ENCODE results near the gene FGD1. TPM values are rescaled to one million over a fixed set of nuclear protein-coding genes. Genes with fewer than 3 reads are reported as not detected.

Gene FGD1
- total and polyA plus RNA-seq, 2 experiments from 2014 or later = 6.0 to 8.6 TPM

GRCh38 chrX:54496936-54497335 is 902 bp upstream of the FGD1 start:
- DNase-seq = no peak
- Histone ChIP-seq H3K27me3 (replicated peaks; ENCODE audit: insufficient read depth) (no peaks in the 10 kb centered on the region), H3K27ac (peak overlapping the region; percentile 49; the same call in 1 of the 2 replicates), H3K9me3 (ENCODE audit: low read depth) (no peaks in the 10 kb centered on the region), H3K79me2 (ENCODE audit: insufficient read depth) (peaks cover 26% of the 10 kb centered on the region), H3K9ac (no peak overlapping the region), H2AFZ (peak overlapping the region; percentile 81), H3K4me3 (no peak overlapping the region; the same call in 1 of the 2 replicates), H3K9me2 (ENCODE audit: insufficient read depth) (no peaks in the 10 kb centered on the region), H4K20me1 (ENCODE audit: insufficient read depth) (no peaks in the 10 kb centered on the region), H3F3A (ENCODE audit: insufficient read depth) (peaks cover 12% of the 10 kb centered on the region; the same call in 1 of the 2 replicates), H3K4me1 (ENCODE audit: insufficient read depth) (peaks cover 20% of the 10 kb centered on the region), H3K36me3 (ENCODE audit: low read depth) (no peaks in the 10 kb centered on the region), H3K4me2 (ENCODE audit: unreplicated experiment) (peak overlapping the region; percentile 76)
- WGBS, 2 experiments (ENCODE audit: low coverage in 1 of 2, low lambda C conversion rate in 2 of 2, missing lambda C conversion rate in 2 of 2) = 73 to 85% methylated on average over 4 to 6 of the region's 6 CpGs
- no peak for TF ChIP-seq EZH2phosphoT487 (IDR thresholded peaks at IDR 0.05; ENCODE audit: insufficient read depth, low read depth)
- TF ChIP-seq EZH2 (IDR thresholded peaks at IDR 0.05; ENCODE audit: insufficient read depth, poor library complexity, severe bottlenecking) = no peak
- in situ Hi-C loops (cut with MboI) = no loop called here

- H3K4me1 ChIP-seq (ENCODE audit: insufficient read depth) = peaks cover 24% of the 10 kb centered on the region
- peak overlapping the region; percentile 81 for H2AFZ ChIP-seq
- H3K27me3 ChIP-seq (replicated peaks; ENCODE audit: insufficient read depth) = no peaks in the 10 kb centered on the region
- no peak for DNase-seq
- no peaks in the 10 kb centered on the region for H3K36me3 ChIP-seq (ENCODE audit: low read depth)
- TF ChIP-seq EZH2phosphoT487 (IDR thresholded peaks at IDR 0.05; ENCODE audit: insufficient read depth, low read depth) (no peak), EZH2 (IDR thresholded peaks at IDR 0.05; ENCODE audit: insufficient read depth, poor library complexity, severe bottlenecking) (no peak)
- peak overlapping the region; percentile 89 for H3K9ac ChIP-seq
- peaks cover 15% of the 10 kb centered on the region; the same call in 1 of the 2 replicates for H3F3A ChIP-seq (ENCODE audit: insufficient read depth)
- H3K9me3 ChIP-seq (ENCODE audit: low read depth) = no peaks in the 10 kb centered on the region
- H3K4me2 ChIP-seq (ENCODE audit: unreplicated experiment) = peak overlapping the region; percentile 76
- in situ Hi-C loops (cut with MboI) = no loop called here
- peaks cover 30% of the 10 kb centered on the region for H3K79me2 ChIP-seq (ENCODE audit: insufficient read depth)
- 15 to 21% methylated on average over 5 of the region's 5 CpGs for WGBS, 2 experiments (ENCODE audit: low coverage in 1 of 2, low lambda C conversion rate in 2 of 2, missing lambda C conversion rate in 2 of 2)
- peak overlapping the region; percentile 49 for H3K27ac ChIP-seq
- H3K9me2 ChIP-seq (ENCODE audit: insufficient read depth) = no peaks in the 10 kb centered on the region
- peak overlapping the region; percentile 83 for H3K4me3 ChIP-seq
- H4K20me1 ChIP-seq (ENCODE audit: insufficient read depth) = no peaks in the 10 kb centered on the region
Observed at GRCh38 chrX:54496517-54496852, 451 bp upstream of the FGD1 start.

DNA sequence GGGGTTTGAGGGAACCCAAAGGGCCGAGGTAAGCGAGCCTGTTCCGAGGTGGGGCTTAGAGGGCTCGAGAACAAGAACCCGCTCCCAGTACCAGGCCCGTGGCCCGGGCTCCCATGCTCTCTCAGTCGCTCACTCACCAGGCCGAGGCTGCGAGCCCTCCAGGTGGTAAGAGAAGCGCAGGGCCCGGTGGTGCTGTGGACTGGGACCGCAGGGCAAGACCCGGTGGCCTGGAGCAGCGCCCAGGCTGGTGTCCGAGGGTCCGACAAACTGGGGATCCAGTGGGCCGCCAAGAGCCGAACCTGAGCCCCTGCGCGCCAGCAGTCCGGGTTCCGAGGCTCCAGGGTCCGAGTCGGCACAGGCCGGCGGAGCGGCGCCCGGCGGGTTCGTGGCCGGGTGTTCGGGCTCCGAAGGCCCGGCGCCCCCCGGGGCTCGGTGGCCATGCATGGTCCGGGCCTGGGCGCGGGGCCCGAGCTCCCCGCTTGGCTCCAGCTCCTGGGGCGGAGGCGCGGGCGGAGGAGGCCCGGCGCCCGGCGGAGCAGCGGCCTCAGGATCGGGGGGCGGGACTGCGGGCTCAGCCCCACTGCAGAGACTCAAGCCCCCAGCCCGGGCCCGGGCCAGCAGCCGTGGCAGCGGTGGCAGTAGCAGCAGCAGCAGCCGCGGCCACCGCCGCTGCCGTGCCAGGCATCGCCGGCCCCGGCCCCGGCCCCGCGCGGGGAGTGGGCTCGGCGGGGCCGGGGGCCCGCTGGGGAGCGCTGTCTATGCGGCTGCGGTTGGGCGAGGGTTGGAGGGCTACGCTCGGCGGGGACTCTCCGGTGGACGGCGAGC is 833 bp downstream of the FGD1 start:
- peak overlapping the region; percentile 81 for H2AFZ ChIP-seq
- H3K9ac ChIP-seq = peak overlapping the region; percentile 89
- peak; percentile 61 for DNase-seq
- H3K27ac ChIP-seq = peak overlapping the region; percentile 62
- peak overlapping the region; percentile 93 for H3K4me2 ChIP-seq (ENCODE audit: unreplicated experiment)
- peak overlapping the region; percentile 83 for H3K4me3 ChIP-seq
- 1% methylated on average over 14 to 23 of the region's 86 CpGs for WGBS, 2 experiments (ENCODE audit: low coverage in 1 of 2, low lambda C conversion rate in 2 of 2, missing lambda C conversion rate in 2 of 2)
- H4K20me1 ChIP-seq (ENCODE audit: insufficient read depth) = no peaks in the 10 kb centered on the region
- in situ Hi-C loops (cut with MboI) = no loop called here
- no peaks in the 10 kb centered on the region for H3K9me3 ChIP-seq (ENCODE audit: low read depth)
- peaks cover 15% of the 10 kb centered on the region; the same call in 1 of the 2 replicates for H3F3A ChIP-seq (ENCODE audit: insufficient read depth)
- TF ChIP-seq EZH2 (IDR thresholded peaks at IDR 0.05; ENCODE audit: insufficient read depth, poor library complexity, severe bottlenecking) (no peak), EZH2phosphoT487 (IDR thresholded peaks at IDR 0.05; ENCODE audit: insufficient read depth, low read depth) (no peak)
- no peaks in the 10 kb centered on the region for H3K36me3 ChIP-seq (ENCODE audit: low read depth)
- peaks cover 43% of the 10 kb centered on the region for H3K79me2 ChIP-seq (ENCODE audit: insufficient read depth)
- no peaks in the 10 kb centered on the region for H3K9me2 ChIP-seq (ENCODE audit: insufficient read depth)
- peaks cover 29% of the 10 kb centered on the region for H3K4me1 ChIP-seq (ENCODE audit: insufficient read depth)
- H3K27me3 ChIP-seq (replicated peaks; ENCODE audit: insufficient read depth) = no peaks in the 10 kb centered on the region

GRCh38 chrX:54494166-54494988 is 1.7 kb downstream of the FGD1 start:
- in situ Hi-C loops (cut with MboI) = no loop called here
- H3F3A ChIP-seq (ENCODE audit: insufficient read depth) = peaks cover 15% of the 10 kb centered on the region; the same call in 1 of the 2 replicates
- peak overlapping the region; percentile 83 for H3K4me3 ChIP-seq
- H3K9me3 ChIP-seq (ENCODE audit: low read depth) = no peaks in the 10 kb centered on the region
- H2AFZ ChIP-seq = peak overlapping the region; percentile 81
- no peaks in the 10 kb centered on the region for H3K36me3 ChIP-seq (ENCODE audit: low read depth)
- no peaks in the 10 kb centered on the region for H3K9me2 ChIP-seq (ENCODE audit: insufficient read depth)
- H3K79me2 ChIP-seq (ENCODE audit: insufficient read depth) = peaks cover 51% of the 10 kb centered on the region
- no peaks in the 10 kb centered on the region for H3K27me3 ChIP-seq (replicated peaks; ENCODE audit: insufficient read depth)
- peak overlapping the region; percentile 89 for H3K9ac ChIP-seq
- H3K4me2 ChIP-seq (ENCODE audit: unreplicated experiment) = peak overlapping the region; percentile 93
- H4K20me1 ChIP-seq (ENCODE audit: insufficient read depth) = no peaks in the 10 kb centered on the region
- no peak for TF ChIP-seq EZH2 (IDR thresholded peaks at IDR 0.05; ENCODE audit: insufficient read depth, poor library complexity, severe bottlenecking)
- TF ChIP-seq EZH2phosphoT487 (IDR thresholded peaks at IDR 0.05; ENCODE audit: insufficient read depth, low read depth) = no peak
- peaks cover 29% of the 10 kb centered on the region for H3K4me1 ChIP-seq (ENCODE audit: insufficient read depth)
- peak overlapping the region; percentile 89 for H3K27ac ChIP-seq
- WGBS, 2 experiments (ENCODE audit: low coverage in 1 of 2, low lambda C conversion rate in 2 of 2, missing lambda C conversion rate in 2 of 2) = 2 to 4% methylated on average over 6 to 10 of the region's 10 CpGs
- peak; percentile 41 for DNase-seq

Measured in GM23248 (cell line).